ENCODE measurements around the gene UROS. TPM values are rescaled to one million over a fixed set of nuclear protein-coding genes. Genes with fewer than 3 reads are reported as not detected.

Gene UROS
- total RNA-seq, 1 donor from 2014 or later, result 61.5 TPM

DNA sequence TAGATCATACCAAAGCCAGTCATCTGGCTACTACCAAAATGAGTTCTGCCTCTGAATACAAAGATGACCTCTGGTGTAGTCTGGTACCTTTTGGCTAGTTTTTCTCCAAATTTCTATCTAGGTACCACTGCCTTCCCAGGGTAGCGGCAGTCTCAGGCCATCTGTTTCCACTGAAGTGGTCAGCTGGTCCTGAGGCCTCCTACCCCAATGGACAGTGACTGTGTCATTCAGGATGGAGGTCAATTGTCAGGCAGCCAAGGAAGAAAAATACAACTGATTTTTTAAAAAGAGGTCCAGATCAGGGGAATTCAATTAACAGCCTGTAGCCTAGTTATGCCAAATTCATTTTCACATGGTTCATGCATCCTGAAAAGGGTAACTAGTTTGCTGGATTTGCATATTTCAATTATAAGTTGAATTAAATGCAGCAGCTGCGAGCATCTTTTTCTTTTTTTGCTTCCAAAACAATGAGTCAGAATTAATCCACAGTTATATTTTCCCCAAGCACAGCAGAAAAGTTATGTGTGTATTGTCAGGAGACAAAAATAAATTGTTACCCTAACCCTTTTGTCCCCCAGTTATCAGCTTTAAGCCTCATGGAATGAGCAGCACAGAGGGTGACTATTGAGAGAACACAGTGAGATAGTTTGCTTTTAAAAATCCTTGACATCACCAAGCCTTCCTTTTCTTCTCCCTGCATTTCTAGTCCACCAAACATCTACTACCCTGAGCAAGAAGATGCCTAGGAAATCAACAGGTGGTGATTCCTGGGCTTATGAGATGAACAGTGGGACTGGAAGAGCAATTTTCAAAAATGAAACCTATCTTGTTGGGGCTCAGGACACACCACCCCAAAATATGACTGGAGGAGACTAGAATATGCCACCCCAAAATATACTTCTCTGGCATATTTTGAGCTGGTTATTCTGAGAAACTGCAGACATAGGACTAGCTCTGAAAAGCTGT is 28.0 kb upstream of the UROS start:
- DNase-seq (ENCODE audit: low spot score), result no peak
- TF ChIP-seq, protein P1, sequence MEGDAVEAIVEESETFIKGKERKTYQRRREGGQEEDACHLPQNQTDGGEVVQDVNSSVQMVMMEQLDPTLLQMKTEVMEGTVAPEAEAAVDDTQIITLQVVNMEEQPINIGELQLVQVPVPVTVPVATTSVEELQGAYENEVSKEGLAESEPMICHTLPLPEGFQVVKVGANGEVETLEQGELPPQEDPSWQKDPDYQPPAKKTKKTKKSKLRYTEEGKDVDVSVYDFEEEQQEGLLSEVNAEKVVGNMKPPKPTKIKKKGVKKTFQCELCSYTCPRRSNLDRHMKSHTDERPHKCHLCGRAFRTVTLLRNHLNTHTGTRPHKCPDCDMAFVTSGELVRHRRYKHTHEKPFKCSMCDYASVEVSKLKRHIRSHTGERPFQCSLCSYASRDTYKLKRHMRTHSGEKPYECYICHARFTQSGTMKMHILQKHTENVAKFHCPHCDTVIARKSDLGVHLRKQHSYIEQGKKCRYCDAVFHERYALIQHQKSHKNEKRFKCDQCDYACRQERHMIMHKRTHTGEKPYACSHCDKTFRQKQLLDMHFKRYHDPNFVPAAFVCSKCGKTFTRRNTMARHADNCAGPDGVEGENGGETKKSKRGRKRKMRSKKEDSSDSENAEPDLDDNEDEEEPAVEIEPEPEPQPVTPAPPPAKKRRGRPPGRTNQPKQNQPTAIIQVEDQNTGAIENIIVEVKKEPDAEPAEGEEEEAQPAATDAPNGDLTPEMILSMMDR (IDR thresholded peaks at IDR 0.05; ENCODE audit: unreplicated experiment), result no peak
- Mint-ChIP-seq H3K36me3 (ENCODE audit: low read depth, unreplicated experiment) (peaks cover 46% of the 10 kb centered on the region), H3K27me3 (ENCODE audit: unreplicated experiment) (no peaks in the 10 kb centered on the region), H3K27ac (ENCODE audit: unreplicated experiment) (no peak overlapping the region), H3K4me1 (ENCODE audit: unreplicated experiment) (no peaks in the 10 kb centered on the region), H3K9me3 (ENCODE audit: unreplicated experiment) (no peaks in the 10 kb centered on the region), H3K4me3 (ENCODE audit: unreplicated experiment) (no peak overlapping the region)

DNA sequence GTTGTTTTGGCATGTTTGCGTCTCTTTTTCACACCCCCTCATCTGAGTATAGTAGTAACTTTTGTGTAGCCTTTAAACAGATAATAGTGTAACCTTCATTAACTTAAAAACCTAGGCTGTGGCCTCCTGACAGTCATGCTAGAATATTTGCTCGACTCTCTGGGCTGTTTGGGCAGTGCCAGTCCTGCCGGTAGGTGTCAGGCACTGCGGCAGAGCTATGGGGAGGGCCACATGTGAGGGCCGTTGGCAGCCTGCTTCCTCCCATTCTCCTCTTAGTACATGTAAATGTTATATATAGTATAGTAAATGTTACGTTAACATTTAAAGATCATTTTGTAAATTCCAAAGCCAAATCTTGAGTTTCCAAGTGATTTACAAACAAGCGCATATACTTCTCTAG is 26.4 kb upstream of the UROS start:
- H3K27me3 Mint-ChIP-seq (ENCODE audit: unreplicated experiment), result no peaks in the 10 kb centered on the region
- H3K36me3 Mint-ChIP-seq (ENCODE audit: low read depth, unreplicated experiment), result peaks cover 50% of the 10 kb centered on the region
- TF ChIP-seq, protein P1 (IDR thresholded peaks at IDR 0.05; ENCODE audit: unreplicated experiment), result no peak
- H3K4me3 Mint-ChIP-seq (ENCODE audit: unreplicated experiment), result no peak overlapping the region
- no peaks in the 10 kb centered on the region for H3K4me1 Mint-ChIP-seq (ENCODE audit: unreplicated experiment)
- no peak for DNase-seq (ENCODE audit: low spot score)
- no peaks in the 10 kb centered on the region for H3K9me3 Mint-ChIP-seq (ENCODE audit: unreplicated experiment)
- H3K27ac Mint-ChIP-seq (ENCODE audit: unreplicated experiment), result no peak overlapping the region

DNA sequence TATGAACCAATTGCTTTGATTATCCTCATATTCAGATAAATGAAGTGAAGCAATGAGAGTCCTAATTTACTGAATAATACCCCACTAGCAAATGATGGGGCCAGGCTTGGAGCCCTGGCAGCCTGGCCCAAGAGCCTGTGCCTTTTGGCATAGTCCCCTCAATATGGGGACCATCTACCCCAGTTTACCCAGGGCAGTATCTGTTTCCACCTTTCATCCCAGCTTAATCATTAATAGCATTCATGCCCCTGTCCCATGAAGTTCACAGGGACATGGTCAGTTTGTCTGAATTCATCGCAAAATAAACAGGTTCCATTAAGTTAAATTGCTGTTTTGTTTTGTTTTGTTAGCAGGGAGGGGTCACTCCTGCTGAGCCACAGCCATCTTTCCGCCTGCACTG is 25.8 kb upstream of the UROS start:
- H3K9me3 Mint-ChIP-seq (ENCODE audit: unreplicated experiment), result no peaks in the 10 kb centered on the region
- H3K4me1 Mint-ChIP-seq (ENCODE audit: unreplicated experiment), result no peaks in the 10 kb centered on the region
- H3K4me3 Mint-ChIP-seq (ENCODE audit: unreplicated experiment), result no peak overlapping the region
- TF ChIP-seq, protein P1 (IDR thresholded peaks at IDR 0.05; ENCODE audit: unreplicated experiment), result no peak
- H3K36me3 Mint-ChIP-seq (ENCODE audit: low read depth, unreplicated experiment), result peaks cover 53% of the 10 kb centered on the region
- no peaks in the 10 kb centered on the region for H3K27me3 Mint-ChIP-seq (ENCODE audit: unreplicated experiment)
- no peak for DNase-seq (ENCODE audit: low spot score)
- H3K27ac Mint-ChIP-seq (ENCODE audit: unreplicated experiment), result no peak overlapping the region

DNA sequence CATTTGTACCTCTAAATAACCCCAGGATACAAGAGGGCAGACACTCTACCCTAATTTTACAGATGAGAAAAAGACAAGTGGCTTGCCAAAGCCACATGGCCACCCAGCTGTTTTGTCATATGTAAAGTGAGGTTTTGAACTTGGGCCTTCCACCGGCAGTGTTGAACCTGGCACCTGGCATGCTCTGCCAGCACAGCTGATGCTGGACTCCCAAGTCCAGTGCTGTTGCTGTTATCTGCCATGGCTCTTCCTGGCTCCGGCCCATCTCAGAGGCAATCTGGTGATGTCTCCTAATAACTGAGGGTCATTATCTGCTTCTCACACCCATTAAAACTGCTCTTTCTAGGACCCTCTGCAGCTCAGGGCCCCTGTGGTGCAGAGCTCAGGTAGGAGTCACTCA is 25.3 kb upstream of the UROS start:
- Mint-ChIP-seq H3K4me3 (ENCODE audit: unreplicated experiment) (no peak overlapping the region), H3K36me3 (ENCODE audit: low read depth, unreplicated experiment) (peaks cover 54% of the 10 kb centered on the region), H3K9me3 (ENCODE audit: unreplicated experiment) (no peaks in the 10 kb centered on the region), H3K27ac (ENCODE audit: unreplicated experiment) (no peak overlapping the region), H3K27me3 (ENCODE audit: unreplicated experiment) (no peaks in the 10 kb centered on the region), H3K4me1 (ENCODE audit: unreplicated experiment) (no peaks in the 10 kb centered on the region)
- TF ChIP-seq, protein P1 (IDR thresholded peaks at IDR 0.05; ENCODE audit: unreplicated experiment), result no peak
- no peak for DNase-seq (ENCODE audit: low spot score)

DNA sequence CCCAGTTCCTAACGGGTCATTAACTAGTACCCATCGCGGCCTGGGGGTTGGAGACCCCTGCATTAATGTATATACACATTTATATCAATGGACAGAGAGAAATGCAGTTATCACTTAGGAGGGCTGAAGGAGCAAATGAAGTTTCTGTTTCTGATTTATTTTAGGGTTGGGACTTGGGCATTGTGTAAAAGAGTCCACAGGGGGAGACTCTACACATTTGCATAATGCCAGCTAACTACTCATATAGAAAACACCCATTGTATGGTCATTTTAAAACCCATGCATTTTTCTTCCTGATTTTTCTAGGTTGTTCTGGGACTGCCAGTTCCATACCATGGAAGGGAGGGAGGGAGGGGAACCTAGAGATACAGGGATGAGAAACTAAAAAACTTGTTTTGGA is 23.8 kb upstream of the UROS start:
- TF ChIP-seq, protein P1 (IDR thresholded peaks at IDR 0.05; ENCODE audit: unreplicated experiment), result no peak
- Mint-ChIP-seq H3K36me3 (ENCODE audit: low read depth, unreplicated experiment) (peaks cover 48% of the 10 kb centered on the region), H3K27ac (ENCODE audit: unreplicated experiment) (no peak overlapping the region), H3K27me3 (ENCODE audit: unreplicated experiment) (no peaks in the 10 kb centered on the region), H3K9me3 (ENCODE audit: unreplicated experiment) (no peaks in the 10 kb centered on the region), H3K4me3 (ENCODE audit: unreplicated experiment) (no peak overlapping the region), H3K4me1 (ENCODE audit: unreplicated experiment) (no peaks in the 10 kb centered on the region)
- no peak for DNase-seq (ENCODE audit: low spot score)

All from endothelial cell (in vitro differentiated cells).